ENCODE measurements around the gene LRRC7.

LRRC7 gene

DNA sequence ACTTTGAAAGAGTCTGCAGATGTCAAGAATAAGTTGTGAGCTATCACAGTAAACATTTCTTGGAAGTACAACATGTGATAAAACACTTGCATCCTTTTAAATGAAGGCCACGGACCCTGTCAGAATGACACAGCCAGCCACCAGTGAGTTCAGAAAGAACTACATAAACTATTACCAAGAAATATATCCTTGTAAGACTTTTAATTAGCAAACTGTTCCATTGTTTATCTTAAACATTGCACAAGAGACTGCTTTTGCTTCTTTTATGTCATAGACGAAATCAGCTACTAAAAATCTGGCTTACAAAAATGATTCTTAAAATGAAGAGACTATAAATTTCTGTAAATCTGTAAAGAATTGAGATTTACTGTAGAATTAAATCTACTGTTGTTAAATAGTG, 17.9 kb downstream of the LRRC7 start:
- no peak for FAIRE-seq
- no peak for DNase-seq (ENCODE audit: insufficient read length, low spot score)

DNA sequence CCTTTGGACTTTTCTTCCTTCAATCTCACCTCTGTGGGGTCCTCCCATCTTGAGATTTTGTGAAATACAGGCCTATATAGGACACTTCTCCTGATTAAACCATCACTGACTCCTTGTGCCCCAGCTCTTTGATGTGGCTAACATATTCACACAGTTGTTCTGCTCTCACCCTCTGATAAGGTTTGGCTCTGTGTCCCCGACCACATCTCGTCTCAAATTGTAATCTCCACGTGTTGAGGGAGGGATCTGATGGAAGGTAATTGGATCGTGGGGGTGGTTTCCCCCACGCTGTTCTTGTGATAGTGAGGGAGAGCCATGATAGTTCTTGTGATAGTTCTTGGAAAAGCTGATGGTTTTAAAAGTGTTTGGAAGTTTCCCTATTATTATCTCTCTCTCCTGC, 19.7 kb downstream of the LRRC7 start:
- no peak for DNase-seq (ENCODE audit: insufficient read length, low spot score)
- no peak for FAIRE-seq

- DNase-seq (ENCODE audit: insufficient read length, low spot score): no peak
Measured at GRCh38 chr1:69589799-69590198, 22.1 kb downstream of the LRRC7 start.

DNA sequence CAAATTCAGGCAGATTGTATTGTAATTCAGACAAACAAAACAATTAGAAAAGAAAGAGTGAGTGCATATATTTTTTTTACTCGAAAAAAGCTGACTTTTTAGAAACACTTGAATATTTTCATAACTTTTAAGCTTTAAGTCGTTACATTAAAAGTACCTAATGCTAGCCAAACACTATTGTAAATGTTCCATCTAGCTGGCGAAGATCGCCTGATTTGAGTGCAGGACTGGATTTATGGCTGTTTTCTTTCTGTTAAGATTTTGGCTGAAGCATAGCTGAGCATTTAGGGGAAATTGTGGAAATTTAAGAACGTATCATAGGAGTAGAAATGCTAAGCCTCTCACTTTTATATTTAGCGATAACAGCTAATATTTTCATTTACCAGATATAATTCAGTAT, 24.6 kb downstream of the LRRC7 start:
- DNase-seq (ENCODE audit: insufficient read length, low spot score) (no peak), FAIRE-seq (no peak)

More at GRCh38 chr1:69589799-69590198, 22.1 kb downstream of the LRRC7 start:
- no peak for FAIRE-seq

DNA sequence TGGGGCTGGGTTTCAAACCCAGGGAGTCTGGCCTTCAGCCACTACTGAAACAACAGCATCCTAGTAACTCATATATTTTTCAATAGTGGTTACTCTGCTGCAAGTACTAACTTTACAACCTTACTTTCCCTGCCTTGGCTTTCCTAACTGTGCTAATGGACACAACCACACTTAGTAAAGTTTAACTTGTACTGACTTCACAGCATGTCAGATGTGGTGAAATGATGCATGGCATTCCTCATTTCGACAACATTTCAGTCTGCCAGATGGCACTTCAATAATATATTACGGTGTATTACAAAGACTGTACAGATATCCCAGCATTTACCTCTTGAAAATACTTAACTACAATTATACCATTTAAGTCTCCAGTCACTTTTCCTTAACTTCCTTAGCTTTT, 27.8 kb downstream of the LRRC7 start:
- no peak for FAIRE-seq
- DNase-seq (ENCODE audit: insufficient read length, low spot score): no peak

- no peak for FAIRE-seq
- no peak for DNase-seq (ENCODE audit: insufficient read length, low spot score)
Measured at GRCh38 chr1:69611316-69611715, 43.6 kb downstream of the LRRC7 start.

GRCh38 chr1:69613414-69613813, 45.7 kb downstream of the LRRC7 start:
- DNase-seq (ENCODE audit: insufficient read length, low spot score) (no peak), FAIRE-seq (no peak)

GRCh38 chr1:69638673-69639072, 71.0 kb downstream of the LRRC7 start:
- DNase-seq (ENCODE audit: insufficient read length, low spot score) (no peak), FAIRE-seq (no peak)

- no peak for FAIRE-seq
- DNase-seq (ENCODE audit: insufficient read length, low spot score): no peak
Measured at GRCh38 chr1:69639159-69639558, 71.4 kb downstream of the LRRC7 start.

DNA sequence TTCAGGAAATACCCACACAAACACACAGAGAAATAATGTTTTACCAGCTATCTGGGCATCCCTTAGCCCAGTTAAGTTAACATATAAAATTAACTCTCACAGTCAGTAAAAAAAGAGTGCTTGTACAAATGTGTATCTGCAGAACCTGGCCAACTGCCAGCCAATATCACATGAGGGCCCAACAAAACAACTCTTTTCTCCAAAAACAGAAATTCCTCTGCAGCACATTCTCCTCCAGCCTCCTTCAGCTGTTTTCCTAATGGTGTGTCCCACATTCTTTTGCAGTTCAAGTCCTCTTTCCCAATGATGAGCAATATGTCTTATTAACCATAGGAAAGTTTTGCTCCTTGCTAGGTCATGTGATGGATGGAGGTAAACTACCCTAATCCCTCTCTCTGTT, 75.5 kb downstream of the LRRC7 start:
- DNase-seq (ENCODE audit: insufficient read length, low spot score): no peak
- no peak for FAIRE-seq

DNA sequence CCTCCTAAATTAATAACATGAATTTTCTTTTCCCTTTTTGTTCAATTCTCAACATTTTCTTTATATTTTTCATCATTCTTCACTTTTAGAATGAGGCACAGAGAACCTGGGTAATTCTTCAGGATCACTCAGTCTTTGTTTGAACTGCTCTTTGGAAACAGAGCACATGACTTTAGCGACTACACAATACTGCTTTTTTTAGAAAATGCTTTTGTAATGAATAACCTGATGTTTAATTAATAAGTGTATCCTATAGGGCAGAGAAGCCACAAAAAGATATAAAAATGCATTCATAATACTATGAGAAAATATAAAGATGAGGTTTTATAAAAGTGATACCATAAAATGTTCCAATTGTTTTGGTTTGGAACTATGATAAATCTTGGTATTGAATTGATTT, 77.8 kb downstream of the LRRC7 start:
- FAIRE-seq (no peak), DNase-seq (ENCODE audit: insufficient read length, low spot score) (no peak)

DNA sequence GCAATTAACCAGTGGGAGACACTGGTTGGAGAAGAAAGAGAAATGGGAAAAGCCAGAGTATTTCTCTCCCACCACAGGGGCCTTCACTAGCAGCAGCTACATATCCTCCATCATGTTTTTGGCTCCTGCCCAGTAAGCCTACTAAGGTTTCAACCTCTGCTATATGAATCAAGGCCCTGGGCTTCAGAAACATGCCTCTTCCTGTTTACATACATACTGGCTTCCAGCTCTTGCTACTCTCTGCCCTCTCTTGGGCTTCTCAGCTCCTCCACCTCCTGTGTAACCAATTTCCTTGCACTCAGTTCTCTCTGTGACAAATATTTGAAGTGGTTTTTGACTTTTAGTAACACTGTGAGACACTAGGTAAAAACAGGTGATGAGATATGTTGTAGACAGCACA, 80.8 kb downstream of the LRRC7 start:
- FAIRE-seq (no peak), DNase-seq (ENCODE audit: insufficient read length, low spot score) (no peak)

DNA sequence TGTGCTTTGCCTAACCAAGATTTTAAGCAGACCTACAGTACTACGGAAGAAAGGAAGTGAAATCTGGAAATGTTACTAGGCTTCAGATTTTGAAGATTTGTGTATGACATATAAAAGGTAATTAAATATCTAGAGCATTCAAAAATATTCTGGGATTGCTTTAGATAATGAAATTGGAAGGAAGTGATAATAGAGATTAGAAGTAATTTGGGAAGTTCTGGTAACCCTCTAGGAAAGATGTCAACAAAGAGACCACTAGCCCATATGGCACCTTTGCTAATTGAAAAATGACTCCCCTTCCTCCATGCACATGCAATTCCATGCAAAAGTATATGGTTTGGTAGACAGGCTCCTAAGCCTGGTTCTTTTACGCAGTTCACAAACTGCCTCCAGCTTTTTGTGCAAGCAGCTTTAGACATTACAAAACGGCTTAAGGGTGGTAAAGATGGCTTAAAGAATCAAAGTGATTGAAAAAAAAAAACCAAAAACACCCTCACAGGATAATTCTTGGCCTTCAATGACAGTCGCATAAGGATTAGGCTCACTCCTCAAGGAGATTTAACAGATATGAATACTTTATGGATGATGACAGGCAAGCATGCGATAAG, 81.8 kb downstream of the LRRC7 start:
- DNase-seq (ENCODE audit: insufficient read length, low spot score): no peak
- FAIRE-seq: no peak

DNA sequence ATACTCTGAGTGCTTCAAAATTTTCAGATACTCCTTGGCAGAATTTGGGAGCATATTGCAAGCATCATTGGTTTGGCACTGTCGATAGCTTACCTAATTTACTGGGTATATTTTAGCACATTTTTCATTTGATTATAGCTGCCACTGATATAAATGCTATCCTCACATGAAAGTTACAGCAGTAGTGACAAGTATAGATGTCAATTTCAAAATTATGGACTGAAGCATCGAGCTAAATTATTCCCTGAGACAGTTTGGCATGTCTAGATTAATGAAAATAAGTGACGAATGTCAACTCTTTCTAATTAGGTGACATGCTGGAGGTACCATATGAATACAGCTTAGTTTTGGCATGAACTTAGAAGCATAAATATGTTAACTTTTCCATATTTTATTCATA, 83.1 kb downstream of the LRRC7 start:
- no peak for DNase-seq (ENCODE audit: insufficient read length, low spot score)
- FAIRE-seq: no peak

DNA sequence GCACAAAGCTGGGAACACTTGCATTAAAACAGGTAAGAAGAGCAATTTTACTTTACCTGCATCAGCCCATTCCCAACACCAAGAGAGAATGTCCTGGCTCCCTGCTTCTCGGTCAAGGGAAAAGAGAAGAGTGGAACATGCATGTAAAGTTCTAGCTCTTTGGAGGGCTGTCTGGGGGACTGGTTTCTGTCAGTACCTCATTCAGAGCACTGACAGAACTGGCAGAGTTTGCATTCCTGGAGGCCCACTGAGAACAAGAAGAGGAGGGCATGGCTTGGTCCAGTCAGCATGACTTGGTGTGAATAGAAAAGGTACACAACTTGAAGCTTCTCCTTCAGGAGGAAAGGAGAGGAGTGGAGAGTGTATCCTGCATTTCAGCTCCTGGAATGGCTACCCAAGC, 83.9 kb downstream of the LRRC7 start:
- FAIRE-seq (no peak), DNase-seq (ENCODE audit: insufficient read length, low spot score) (no peak)

- DNase-seq (ENCODE audit: insufficient read length, low spot score) (no peak), FAIRE-seq (no peak)
Measured at GRCh38 chr1:69657971-69658370, 90.2 kb downstream of the LRRC7 start.

GRCh38 chr1:69661686-69662085, 94.0 kb downstream of the LRRC7 start:
- FAIRE-seq: no peak

GRCh38 chr1:69662321-69662720, 94.6 kb downstream of the LRRC7 start:
- no peak for FAIRE-seq
- DNase-seq (ENCODE audit: insufficient read length, low spot score): no peak

More at GRCh38 chr1:69661686-69662085, 94.0 kb downstream of the LRRC7 start:
- no peak for DNase-seq (ENCODE audit: insufficient read length, low spot score)

DNA sequence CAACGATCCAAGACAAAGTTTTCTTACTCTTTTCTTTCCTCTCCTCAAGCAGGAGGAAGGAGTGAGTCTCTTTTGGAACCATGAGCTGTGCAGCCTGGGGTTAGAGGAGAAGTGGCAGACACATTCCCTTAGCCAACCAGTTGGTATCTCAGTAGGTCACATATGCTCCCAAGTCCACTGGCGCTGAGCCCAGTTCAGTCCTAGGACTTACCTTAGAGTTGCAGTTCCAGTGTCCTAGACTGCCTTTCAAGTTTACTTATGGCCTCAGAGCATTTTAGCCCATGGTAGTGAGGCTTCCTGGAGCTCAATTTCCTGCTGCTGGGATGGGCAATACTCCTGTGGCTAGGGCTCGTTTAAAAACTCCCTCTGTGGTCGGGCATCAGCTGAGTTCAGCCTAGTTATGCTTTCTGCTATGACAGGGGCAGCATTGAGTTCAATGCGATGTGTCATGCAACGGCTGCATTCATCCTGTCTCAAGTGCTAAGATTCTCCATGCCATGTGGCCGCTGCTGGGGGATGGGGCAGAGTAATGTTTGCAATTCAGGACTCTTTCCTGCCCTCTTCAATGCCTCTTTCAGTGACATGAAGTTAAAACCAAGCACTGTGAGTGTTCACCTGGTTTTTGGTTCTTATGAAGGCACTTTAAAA, 103.8 kb downstream of the LRRC7 start:
- FAIRE-seq (no peak), DNase-seq (ENCODE audit: insufficient read length, low spot score) (no peak)

GRCh38 chr1:69673321-69673720, 105.6 kb downstream of the LRRC7 start:
- FAIRE-seq (no peak), DNase-seq (ENCODE audit: insufficient read length, low spot score) (no peak)

DNA sequence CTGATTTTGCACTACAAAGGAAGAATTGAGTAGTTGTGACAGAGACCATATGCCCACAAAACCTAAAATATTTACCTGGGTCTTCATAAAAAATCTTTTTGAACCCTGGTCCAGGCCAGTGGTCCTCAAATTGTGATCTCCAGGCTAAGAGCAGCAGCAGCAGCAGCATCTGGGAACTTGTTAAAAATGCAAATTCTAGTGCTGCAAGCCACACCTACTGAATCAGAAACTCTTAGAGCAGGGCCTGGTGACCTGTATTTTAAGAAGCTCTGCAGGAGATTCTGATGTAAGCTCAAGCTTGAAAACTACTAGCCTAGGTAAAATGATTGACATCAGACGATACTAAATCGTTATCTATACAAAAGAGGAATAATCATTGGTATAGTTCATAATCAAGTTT, 112.2 kb downstream of the LRRC7 start:
- no peak for DNase-seq (ENCODE audit: insufficient read length, low spot score)
- FAIRE-seq: no peak

- DNase-seq (ENCODE audit: insufficient read length, low spot score) (no peak), FAIRE-seq (no peak)
Measured at GRCh38 chr1:69686367-69686984, 118.8 kb downstream of the LRRC7 start.

Measured in HTR-8/SVneo (cell line).